ENCODE measurements around the gene MASP1.
"Not testable (repeated sequence)": the region's sequence is repeated elsewhere in the genome, so short reads cannot be mapped to it uniquely, and the experiment has no call there.

MASP1 gene

DNA sequence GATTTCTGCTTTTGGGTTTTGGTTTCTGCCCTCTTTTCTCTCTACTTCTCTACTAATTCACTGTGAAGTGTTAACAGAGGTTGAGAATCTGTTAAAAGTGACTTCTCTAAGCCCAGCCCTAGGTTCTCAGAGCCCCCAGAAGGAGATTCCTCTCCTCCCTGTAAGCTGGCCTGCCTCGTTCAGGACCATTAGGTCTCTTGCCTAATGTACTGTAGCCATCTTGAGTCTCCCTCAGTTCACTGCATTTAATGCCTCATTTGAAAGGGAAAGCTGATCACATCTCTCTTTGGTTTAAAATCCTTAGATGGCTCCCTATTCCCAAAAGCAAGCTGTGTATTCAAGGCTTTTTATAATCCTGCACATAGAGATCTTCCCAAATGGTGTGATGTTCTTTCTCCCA lies 77.9 kb downstream of the MASP1 start:
- DNase-seq: no peak

DNA sequence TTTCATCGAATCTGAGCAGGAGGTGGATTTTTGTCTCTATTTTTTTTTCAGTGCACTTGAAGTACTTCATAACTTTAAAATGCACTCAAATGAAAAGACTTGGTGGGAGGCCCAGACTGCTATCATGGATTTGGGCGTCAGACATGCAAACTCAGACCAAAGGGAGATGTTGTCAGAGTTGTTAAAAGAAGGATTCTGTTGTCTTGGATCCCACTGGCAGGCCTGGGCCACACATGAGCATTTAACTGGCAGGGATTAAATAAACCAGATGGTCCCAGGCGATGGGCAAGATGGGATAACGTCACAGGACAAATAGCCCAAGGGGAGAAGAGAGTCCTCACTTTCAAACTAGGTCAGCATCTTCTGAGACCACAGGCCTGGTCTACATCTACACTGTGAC lies 78.8 kb downstream of the MASP1 start:
- DNase-seq: no peak

DNA sequence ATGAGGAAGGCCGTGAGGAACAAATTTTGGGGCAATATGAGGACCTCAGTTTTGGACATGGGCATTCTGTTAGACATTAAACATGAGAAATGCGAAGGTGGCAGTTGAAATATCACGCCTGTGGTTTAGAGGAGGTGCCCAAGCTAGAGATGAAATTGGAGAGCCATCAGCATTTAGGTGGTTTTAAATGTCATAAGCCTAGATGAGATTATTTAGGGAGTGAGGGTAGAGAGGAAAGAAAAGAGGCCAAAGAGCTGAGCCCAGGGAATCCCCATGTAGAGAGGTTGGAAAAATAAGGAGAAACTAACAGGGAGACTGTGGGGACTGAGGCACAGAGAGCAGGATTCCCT lies 79.4 kb downstream of the MASP1 start:
- no peak for DNase-seq

DNA sequence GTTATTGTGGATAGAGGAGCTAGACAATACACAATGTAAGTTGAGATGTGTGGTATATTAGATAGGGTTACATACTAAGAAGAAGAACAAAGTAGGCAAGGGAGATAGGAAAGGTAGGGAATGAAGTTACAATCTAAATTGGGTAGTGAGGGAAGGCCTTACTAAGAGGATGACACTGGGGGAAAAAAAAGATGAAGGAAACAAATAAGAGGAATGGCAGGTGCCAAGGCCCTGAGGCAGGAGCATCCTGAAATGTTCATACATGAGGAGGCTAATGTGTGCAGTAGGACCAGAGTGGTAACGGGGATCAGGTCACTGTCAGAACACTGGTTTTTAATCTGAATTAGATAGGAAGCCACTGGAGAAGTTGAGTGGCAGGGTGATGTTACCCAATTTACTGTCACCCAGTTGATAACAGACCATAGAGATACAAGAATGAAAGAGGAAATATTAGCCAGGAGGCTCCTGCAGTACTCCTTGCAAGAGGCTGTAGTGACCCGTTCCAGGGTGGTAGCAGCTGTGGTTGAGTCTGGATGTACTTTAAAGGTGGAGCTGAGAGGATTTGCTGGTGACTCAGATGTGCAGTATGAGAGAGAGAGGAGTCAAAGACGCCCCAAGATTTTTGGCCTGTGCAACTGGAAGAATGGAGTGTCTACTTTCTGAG lies 79.9 kb downstream of the MASP1 start:
- DNase-seq: no peak

DNA sequence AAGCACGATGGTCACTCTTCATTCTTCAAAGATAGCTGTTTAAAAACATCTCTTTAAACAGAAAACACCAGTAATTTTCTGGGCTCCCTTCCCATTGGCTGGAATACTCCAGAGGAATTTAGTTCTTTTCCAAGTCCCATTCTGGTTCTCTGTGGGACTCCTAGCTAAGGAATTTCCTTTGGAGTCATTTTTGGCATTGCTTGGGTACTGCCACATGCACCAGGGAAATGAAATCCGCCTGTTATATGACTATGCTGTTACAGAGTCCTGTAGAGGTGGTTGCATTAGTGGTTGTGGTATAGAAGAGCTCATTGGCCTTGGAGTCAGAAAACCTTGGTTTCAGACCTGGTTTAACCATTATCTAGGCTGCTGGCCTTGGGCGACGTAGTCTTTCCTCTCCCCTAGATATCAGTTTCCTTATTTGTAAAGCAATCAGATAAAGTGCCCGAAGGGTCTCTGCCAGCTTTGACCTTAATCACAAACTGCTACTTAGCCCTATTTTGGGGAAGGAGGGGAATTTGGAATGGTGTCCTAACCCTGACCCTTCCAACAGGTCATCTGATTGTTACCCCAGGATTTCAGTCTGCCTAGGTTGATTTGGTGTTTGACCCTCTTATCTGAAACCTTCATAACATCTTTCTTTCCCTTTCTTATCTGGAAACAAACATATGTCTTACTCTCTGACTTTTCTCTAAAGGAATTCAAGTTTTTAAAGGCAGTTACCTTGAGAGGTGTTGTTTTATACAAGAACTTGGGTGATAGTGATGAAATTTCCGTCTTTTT lies 80.8 kb downstream of the MASP1 start:
- no peak for DNase-seq

DNA sequence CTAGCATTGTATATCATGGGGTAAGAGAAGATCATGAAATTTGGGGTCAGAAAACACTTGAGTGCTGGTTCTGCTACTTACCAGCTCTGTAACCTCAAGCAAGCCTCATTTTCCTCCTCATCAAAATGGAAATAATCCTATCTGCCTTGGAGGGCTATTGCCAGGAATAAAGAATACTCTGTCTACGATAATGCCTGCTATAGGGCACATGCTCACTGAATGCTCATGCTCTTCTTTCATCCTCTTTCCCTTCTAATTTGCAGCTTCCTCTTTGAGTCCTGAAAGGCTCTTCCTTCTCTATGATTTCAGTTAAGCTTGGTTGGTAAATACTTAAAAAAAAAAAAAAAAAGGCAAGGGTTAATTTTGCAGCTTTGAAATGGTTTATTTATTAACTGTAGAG lies 81.4 kb downstream of the MASP1 start:
- no peak for DNase-seq

DNA sequence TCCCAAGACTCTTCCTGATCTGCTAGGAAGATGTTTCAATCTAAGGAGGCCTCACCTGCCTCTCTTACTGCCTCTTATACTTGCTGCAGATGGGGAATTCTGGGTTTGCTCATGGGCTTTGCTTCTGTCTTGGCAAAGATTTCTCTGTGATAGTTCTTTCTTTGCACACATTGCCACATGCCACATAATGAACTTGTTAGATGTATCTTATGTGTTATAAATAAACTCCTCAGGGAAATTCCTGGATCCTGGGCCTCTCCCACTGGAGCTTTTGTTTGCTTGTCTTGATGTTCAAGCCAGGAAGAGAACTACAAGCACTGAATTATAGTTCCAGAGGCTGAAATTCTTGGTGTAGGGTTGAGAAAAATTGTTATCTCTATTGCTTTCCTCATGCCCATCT lies 82.0 kb downstream of the MASP1 start:
- no peak for DNase-seq

DNA sequence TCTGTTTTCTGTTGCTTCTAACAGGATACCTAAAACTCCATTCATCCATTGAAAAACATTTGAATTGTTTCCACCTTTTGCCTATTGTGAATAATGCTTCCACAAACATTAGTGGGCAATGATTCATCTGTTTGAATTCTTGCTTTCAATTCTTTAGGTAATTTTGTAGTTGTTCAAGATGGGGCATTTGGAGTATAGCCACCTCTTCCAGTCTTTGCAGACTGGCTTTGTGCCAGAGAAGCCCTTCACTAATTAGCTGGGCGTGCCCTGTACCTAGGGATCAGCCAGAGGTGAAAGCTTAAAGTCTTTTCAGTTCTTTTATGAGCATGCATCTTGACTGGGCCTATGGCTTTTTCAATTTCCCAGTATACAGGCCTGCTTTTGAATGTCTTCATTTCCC lies 83.4 kb downstream of the MASP1 start:
- no peak for DNase-seq

DNA sequence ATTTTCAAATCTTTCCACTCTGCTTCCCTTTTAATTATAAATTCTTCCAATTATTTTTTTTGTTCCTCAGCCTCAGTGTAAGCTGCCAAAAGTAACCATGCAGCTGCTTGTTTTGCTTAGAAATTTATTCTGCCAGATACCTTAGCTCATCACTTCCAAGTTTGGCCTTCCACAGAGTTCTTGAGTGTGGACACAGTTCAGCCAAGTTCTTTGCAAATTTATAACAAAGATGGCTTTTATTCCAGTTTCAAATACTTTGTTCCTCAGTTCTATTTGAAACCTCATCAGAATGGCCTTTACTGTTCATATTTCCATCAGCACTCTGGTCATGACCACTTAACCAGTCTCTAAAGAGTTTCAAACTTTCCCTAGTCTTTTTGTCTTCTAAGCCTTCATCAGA lies 83.9 kb downstream of the MASP1 start:
- DNase-seq: no peak

DNA sequence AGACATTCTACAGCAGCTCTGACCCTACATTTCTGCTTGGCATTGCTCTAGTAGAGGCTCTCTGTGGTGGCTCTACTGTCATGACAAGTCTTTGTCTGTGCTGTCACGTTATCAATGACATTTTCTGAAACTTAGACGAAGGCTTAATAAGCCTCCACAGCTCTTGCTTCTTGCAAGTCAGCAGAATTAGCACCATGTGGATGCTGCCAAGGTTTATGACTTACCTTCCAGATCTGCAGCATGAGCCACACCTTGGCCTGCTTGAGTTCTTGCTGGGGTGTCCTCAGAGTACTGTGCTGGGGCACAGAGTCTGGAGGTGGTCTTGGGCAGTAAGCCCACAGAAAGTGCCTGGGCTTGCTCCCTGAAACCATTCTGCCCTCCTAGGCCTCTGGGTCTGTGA lies 84.5 kb downstream of the MASP1 start:
- DNase-seq: no peak

DNA sequence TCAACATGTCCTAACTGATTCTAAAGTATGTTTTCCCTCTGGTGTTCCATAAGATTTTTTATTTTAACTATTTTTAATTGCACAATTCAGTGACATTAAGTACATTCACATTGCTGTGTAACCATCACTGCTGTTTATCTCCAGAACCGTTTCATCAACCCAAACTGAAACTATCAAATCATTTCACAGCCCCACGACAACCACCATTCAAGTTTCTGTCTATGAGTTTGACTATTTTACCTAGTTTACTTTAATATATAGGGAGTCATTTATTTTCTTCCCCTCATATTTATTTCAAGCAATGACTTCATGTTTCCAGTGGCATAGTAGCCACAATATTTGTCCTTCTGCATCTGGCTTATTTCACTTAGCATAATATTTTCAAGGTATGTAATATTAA lies 85.9 kb downstream of the MASP1 start:
- DNase-seq: no peak

DNA sequence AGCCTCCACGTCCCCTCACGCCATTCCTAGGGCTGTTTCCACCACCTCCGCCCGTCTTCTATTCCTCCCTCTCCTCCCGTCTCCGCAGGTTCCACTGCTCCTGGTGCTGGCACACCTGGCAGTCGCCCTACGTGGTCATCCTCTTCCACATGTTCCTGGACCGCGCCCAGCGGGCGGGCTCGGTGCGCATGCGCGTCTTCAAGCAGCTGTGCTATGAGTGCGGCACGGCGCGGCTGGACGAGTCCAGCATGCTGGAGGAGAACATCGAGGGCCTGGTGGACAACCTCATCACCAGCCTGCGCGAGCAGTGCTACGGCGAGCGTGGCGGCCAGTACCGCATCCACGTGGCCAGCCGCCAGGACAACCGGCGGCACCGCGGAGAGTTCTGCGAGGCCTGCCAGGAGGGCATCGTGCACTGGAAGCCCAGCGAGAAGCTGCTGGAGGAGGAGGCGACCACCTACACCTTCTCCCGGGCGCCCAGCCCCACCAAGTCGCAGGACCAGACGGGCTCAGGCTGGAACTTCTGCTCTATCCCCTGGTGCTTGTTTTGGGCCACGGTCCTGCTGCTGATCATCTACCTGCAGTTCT lies 92.0 kb downstream of the MASP1 start:
- not testable (repeated sequence) for DNase-seq

DNA sequence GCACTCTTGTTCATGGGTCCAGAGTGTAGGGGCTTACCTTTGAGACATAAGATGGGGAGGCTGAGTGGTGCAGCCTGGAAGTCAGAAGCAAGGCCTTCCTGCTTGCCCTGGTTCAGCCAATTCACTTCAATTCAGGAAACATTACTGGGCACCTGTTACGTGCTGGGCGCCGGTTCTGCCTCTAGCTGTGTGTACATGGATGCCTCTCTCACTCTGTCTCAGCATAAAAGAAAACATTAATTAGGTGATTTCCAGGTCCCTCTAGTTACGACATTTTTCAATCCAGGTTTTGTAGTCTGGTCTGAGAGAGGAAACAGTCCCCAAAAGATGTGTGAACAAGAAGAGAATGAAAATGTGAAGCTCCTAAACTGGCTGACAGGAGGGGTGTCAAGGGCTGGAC lies 93.0 kb downstream of the MASP1 start:
- DNase-seq: no peak

DNA sequence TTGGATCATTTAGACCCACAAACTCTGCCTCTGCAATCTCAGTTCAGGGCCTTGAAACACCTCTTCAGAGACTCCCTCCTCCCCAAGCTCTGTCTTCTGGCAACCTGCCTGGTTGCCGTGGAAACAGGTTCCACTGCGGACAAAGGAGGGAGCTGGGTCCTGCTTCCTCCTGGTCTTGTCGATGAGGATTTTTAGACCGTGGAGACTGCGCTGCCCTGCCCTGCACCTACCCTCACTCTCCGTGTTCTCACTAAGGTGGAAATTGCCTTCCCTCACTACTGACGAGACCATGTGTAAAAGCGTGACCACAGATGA lies 94.2 kb downstream of the MASP1 start, which contains the start of gene RTP1:
Gene RTP1 (plus strand): TSS at position 152 of the 315 bp plus-strand sequence. CDS start 30 bp downstream, at position 182.
- no peak for DNase-seq

DNA sequence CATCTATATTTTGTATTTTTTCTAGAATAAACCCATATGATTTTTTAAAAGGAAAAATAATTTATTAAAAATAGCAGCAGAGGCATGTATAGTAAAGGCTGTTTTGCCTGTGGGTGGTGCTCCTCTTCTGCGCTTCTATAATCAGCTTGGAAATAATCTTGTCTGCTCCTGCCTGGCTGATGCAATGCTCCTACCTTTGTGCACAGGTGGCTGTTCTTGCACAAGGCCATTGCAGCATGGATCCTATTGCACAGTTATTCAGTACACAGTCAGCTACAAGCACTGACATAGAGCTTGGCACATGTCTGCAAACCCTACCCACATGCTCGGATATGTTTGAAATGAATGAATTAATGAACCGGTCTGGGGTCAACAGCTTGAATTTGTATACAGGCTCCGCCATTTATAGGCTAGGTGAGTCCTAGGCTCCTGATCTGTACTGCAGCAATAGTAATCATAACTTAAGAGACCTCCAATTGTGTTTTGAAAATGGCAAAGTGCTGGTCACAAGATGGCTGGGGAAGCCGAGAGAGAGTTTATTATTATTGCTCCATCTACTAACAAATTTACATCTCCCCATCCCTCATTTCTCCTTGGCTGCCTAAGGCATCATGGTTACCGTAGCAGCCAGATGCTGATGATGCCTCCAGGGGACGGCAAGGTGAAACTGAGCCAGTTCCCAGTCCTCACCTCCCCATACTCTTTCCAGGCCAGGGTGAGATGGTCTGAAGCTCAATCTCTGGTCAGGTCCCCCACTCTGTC lies 94.8 kb downstream of the MASP1 start:
- no peak for DNase-seq

DNA sequence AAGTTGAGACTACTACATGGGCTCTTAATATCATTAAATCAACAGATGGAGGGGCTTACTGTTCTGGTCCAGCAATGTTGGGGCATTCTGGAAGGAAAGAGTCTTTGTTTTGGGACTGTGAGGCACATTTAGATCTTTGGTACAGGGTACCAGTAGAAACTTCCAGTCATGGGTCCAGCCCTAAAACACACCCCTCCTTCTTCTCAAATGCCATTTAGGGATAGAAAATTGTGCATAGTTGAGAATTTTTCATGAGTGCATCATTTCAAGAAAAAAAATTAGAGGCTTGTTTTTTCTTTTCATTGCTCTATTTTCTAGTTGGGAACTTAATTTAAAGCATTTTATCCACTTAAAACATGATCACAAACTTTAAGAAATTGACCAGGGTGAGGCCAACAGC lies 98.4 kb downstream of the MASP1 start:
- no peak for DNase-seq

DNA sequence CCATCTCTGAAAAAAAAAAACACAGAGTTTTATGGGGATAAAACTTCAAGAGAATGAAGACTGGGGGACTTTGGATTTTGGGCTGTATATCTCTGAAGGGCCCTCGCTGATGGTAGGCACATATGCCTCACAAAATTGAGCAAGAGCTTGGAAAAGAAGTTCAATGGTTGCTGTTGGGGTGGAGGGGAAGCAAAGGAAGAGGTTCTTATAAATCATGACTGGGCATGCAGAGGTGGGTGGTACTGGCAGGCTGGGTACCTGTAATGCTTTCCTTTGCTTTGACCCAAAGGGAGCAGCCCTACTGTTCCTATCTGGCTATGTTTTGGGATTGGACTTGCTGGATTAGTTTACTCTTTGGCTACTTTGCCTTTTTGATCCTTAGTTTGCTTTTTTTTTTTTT lies 100.3 kb downstream of the MASP1 start:
- DNase-seq: no peak

DNA sequence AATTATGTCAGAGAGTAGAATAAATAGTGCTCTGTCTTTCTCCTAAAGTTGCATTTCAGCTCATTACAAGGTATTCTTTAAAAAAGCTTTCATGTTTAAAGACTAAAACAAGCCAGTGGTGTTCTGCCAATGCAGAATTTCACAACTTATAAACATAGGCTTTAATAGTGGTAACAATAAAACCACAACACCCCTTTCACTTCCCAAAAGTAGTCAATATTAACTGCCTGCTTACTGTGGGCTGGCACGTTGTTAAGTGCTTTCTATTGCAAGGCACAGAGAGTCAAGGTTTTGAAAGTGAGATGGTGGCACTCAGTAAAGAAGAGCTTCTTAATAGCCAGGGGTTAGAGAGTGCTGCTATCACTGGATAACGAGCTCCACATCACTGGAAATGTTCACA lies 102.6 kb downstream of the MASP1 start:
- DNase-seq: no peak

DNA sequence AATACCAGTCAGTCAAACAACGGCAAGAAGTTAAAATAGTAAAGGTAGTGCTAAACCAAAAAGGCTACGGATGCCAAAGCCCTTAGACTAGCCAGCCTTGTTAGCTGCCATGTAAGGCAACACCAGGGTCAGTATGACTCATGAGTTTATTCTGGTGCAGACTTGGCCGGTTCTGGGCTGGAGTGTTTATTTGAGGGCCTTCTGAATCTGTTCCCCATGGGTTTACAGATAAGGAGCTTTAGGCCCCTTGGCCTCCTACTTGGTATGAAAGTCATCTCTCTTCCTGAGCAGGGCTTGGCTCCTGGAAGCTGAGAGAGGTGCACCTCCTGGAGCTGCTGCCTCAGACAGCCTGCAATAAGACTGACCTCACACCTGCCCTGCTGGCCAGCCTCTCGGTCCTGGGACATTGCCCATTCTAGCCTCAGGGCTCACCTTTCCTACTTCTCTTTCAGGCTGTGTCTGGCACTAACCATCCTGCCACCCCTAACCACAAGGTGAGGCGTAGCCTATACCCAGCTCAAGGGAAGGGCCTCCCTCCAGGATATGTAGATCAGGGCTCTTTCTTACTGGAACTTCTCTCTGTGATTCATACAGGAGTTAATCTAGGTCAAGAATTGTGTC lies 104.6 kb downstream of the MASP1 start:
- DNase-seq: no peak

DNA sequence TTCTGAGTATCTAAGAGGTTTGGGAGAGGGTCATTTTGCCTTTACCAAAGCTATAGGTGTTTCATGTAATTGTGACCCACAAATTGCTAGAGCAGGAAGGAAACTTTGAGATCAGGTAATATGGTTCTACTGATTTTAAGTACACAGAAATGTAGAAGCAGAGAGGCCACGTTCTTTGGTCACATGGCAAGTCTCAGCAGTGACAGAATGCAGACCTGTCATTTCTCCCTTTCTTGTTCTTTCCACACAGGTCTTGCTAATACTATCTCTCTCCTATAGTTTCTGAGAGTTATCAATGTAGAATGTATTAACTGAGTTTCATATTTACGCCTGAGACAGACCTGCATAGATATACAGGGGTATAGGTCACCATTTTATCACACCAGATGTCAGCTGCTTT lies 105.2 kb downstream of the MASP1 start:
- DNase-seq: no peak

DNA sequence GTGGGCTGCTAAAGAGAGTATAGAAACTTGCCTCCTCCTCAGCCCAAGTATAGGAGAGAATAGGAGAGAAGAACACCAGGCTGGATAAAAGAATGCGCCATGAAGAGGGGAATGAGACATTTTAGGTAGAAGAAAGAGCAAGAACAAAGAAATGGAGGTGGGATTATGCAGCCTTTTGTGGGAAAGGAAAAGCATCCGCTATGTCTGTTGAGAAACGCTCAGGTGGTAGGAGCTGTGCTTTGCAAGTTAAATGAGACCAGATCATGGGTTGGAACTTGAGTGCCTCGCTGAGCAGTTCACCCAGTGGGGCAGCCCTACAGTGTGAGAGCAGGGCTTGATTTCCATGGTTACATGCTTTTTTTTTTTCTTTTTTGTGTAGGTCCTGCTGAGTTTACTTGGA lies 105.8 kb downstream of the MASP1 start:
- no peak for DNase-seq
